Activated CD8-positive, alpha-beta memory T cell treated with anti-CD3 and anti-CD28 coated beads, Interleukin-2, amount 50 U/mL, for 1 hour (primary cell): ENCODE data around the gene ARPC1B.
"Not testable (repeated sequence)": the region's sequence is repeated elsewhere in the genome, so short reads cannot be mapped to it uniquely, and the experiment has no call there.

Experiments used
- DNase-seq: peaks from one replicate; pipeline ENCODE4 v3.0.0-alpha.2; 2020; ENCODE audit errors: extremely low read depth

Gene ARPC1B

DNA sequence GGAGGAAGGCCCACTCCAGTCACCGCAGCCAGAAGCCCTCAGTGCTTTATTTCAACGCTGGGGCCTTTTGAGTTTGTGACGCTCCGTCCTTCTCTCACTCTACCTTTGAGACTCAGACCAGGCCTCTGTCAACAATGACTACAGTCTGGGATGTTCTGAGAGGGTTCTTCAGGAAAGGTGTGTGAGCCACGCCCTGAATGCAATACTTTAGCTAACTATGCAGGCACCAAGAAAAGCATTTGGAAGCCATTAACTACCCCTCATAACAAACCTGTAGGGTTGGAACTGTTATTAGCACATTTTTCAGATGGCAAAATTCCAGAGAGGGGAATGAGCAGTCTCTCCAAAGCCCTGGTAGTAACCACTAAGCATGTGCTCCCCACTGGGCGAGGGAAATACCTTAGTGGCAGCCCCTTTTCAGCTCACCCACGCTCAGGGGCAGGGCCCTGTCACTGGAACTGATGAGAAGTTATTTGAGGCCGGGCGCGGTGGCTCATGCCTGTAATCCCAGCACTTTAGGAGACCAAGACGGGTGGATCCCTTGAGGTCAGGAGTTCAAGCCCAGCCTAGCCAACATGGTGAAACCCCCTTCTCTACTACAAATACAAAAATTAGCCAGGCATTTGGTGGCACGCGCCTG lies 5.7 kb upstream of the ARPC1B start:
- DNase-seq = no peak

DNA sequence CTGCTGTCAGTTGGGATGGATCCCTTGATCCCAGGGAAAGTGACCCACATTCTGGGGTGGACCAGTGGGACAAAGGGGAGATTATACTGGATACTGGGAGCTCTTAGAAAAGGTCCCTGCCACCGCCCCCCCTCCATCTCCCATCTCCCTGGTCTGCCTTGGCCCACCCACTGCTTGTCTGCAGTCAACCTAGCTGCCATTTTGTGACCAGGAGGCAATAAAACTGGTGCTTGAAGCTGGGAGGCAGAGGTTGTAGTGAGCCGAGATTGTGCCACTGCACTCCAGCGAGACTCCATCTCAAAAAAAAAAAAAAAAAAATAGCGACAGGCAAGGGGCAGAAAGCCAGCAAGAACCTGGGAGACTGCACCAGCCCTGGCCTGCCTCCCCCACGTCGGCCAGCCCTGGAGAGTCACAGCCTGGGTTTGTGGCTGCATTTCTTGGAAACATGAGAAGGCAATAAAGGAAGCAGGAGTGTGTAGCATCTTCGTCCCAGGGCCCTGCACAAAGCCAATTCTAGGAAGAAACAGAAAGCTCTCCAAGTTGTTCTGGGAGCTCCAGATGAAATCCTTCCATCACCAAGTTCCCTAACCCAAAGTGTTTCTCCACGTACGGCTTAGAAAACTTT lies 4.7 kb upstream of the ARPC1B start:
- no peak for DNase-seq

DNA sequence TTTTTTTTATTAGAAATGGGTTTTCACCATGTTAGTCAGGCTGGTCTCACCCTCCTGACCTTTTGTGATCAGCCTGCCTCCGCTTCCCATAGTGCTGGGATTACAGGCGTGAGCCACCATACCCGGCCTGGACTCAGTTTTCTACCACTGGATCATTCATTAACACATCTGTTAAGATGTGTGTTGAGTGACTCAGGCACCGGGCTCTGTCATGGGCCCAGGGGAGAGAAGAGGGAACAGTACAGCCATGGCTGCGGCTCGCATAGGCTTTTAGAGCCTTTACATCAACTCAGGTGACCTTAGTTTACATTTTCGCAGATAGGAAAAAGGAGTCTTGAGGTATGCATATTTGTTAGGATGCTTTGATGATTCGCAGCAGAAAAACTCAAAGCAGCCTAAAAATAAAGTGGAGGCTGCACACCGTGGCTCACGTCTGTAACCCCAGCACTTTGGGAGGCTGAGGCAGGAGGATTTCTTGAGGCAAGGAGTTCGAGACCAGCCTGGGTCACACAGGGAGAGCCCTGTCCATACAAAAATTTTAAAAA lies 3.1 kb upstream of the ARPC1B start:
- DNase-seq = no peak

DNA sequence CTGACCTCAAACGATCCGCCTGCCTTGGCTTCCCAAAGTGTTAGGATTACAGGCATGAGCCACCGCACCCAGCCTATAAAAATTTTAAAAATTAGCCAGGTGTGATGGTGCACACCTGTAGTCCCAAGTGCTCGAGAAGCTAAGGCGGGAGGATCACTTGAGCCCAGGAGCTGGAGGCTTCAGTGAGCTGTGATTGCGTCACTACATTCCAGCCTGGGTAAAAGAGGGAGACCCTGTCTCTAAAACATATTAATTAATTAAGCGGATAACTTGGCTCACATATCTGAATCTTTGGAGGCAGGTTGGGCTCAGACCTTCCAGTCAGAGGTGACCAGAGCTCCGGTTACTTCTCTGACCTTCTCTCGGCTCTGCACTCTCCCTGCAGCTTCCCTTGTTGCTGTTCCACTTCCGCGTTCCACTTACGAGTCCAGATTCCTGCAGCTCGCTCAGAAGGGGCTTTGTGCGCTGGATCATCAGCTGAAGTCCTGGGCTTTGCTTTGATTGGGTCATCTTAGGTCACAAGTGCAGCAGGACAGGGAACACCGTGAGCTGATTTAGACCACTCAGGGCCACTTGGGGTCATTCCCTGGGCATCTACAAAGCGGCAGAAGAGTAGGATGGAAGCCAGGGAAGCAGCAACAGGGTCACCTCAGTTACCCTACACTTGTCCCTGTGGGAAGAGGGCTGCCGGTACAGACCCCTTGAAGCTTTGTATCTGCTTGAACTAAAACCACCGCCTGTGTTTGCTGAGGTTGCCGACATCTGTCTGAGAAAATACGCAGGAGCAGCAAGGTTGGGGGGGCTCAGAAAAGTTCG lies 2.0 kb upstream of the ARPC1B start:
- DNase-seq = no peak

DNA sequence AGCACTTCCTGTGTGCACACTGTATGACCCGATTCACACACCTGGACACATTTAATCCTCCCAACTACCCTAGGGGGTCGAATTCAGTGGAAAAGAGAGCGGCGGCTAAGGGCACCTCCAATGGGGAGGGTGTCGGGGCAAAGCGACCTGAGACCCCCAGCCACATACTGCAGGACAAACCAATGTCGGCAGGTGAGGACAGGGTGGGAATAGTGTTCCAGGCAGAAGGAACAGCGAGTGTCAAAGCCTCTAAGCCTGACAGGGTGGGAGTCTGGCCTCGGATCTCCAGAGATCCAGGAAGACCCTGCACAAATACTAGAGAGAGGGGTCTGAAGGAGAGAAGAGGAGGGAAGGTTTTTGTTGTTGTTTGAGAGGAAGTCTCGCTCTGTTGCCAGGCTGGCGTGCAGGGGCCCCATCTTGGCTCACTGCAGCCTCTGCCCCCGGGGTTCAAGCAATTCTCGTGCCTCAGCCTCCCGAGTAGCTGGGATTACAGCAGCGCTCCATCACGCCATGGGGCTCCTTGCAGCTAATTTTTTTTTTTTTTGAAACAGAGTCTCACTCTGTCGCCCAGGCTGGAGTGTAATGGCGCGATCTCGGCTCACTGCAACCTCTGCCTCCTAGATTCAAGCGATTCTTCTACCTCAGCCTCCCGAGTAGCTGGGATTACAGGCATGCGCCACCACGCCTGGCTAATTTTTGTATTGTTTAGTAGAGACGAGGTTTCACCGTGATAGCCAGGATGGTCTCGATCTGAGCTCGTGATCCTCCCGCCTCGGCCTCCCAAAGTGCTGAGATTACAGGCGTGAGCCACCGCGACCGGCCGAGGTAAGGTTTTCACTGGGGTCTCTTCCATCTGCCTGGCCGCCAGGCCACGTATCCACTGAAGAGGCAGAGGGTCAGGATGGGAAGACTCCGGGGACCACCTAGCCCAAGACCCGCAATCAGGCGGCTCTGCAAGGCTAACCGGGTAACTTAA lies 1.2 kb upstream of the ARPC1B start:
- DNase-seq = no peak

DNA sequence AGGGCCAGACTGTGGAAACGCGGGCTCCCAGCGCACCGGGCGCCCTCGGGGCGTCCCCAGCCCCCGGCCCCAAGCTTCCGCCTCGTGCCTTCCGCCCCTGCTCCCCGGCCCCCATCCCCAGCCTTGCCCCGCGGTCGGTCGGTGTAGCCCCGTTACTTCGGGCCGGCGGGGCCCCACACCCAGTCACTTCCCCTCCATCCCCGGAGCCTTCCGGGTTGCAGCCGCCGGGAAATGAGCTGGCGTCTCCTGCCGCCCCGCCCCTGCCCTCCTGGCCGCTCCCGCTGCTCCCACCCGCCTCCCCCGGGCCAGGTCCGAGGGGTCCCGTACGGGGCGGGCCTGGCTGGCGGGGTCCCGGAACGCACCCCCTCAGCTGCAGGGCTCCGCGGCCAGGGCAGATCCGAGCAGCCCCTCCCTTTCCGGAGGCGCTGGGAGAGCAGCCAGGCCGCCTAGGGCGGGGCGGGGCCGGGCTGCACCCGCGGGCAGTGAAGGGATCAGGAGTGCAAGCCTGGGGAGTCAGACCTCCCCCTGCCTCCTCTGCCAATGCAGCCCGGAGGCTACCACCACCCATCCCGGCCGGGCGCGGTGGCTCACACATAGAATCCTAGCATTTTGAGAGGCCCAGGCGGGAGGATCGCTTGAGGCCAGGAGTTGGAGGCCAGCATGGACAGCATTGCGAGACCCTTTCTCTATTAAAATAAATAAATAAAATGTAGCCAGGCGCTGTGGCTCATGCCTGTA lies 709 bp downstream of the ARPC1B start:
- DNase-seq = no peak

DNA sequence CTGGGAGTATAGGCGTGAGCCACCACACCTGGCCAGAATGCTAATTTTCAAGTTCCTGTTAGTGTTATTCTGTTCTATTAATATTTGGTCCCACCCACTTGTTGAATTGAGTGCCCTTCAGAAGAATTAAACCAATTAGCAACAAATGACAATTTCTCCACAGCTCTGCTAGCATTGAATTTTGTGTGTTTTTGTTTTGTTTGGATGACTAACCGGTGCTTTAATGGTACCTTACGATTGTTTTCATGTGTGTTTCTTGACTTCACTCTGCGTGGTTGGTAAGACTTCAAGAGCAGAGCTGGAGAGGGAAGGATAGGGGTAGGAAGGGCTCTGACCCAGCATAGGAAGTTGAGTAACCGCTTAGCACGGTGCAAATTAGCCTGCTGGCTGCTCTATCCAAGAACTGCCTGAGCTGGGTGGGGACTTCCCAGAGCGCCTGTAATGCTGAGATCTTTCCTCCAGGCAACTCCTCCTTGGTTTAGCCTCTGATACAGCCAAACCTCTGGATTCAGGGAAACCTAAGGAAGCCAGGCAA lies 4.6 kb downstream of the ARPC1B start:
- no peak for DNase-seq

DNA sequence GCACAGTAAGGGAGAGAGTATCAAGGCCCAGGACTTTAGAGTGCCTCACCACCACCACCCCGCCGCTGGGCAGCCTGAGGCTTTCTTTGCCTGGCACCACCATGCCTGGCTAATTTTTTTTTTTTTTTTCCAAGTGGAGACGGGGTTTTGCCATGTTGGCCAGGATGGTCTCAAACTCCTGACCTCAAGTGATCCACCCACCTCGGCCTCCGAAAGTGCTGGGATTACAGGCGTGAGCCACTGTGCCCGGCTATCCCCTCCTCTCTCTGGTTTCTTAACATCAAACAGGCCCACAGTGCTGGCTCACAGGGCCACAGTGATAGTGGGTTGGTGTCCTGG lies 5.1 kb downstream of the ARPC1B start:
- not testable (repeated sequence) for DNase-seq

DNA sequence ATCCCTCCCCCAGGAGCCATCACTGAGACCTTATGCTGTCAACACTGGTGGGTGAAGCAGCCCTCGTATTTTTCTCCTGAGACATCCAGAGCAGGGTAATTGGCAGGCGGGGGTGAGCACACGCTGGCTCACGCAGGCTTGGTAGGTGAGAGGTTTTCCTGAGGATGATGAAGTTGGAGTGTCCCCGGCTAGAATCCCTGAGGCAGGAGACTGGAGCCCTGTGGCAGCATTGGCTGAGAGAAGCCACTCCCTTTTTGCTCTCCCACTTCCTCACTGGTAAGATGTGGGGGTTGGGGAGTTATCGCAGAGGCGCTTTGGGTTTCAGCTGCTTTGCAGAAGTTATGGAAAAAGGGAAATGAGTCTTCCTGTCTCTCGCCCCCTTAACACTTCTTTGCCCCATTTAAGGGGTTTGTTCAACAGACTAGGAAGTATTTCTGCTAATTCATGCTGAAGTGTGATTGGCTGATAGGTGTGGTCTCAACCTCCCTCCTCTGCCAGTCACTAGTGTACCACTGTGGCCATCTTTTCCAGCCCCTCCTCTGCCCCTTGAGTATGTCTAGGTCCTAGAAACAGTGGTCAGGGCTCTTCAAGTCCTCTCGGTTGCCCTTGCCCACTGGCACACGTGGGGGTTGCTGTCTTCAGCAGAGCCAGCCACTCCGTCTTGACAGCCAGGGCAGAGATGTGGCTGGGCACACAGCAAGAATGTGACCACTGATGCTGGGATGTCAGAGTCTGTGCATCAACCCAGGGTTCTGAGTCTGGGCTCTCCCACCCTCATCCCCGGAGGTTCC lies 5.7 kb downstream of the ARPC1B start:
- DNase-seq = no peak

DNA sequence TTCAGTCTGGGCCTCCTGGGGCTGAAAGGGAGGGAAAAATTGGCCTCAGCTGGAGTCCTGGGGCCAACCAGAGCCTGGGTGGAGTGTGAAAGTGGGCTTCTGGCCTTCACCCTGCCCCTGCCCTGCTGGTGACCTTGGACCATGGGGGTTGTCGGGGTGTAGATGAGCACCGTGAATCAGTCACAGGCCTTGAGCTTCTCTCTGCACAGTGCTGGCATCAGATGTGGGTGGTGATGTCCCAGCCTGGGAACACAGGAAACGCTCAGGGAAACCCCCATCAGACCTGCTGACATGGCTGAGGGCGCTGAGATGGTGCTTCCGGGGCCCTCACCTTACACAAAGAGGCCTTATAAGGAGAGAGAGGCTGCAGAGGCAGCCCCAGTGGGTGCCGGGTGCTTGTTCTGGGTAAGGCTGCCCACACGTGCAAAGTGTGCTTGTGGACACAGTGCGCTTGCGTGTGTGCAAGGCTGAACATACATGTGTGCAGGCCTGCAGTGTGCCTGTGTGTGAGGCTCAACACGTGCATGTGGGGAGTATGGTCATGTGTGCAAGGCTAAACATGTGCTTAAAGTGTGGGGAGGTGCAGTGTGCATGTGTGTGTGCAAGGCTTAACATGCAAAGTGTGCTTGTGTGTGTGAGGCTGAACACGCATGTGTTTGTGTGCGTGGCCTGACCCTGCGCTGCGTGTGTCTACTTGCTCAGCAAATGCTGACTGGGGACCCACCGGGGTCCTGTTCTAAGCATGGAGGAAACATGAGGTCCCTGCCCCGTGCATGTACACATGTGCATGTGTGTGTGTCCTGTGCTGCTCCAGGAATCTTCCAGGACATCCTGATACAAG lies 6.5 kb downstream of the ARPC1B start:
- peak; percentile 88 for DNase-seq

DNA sequence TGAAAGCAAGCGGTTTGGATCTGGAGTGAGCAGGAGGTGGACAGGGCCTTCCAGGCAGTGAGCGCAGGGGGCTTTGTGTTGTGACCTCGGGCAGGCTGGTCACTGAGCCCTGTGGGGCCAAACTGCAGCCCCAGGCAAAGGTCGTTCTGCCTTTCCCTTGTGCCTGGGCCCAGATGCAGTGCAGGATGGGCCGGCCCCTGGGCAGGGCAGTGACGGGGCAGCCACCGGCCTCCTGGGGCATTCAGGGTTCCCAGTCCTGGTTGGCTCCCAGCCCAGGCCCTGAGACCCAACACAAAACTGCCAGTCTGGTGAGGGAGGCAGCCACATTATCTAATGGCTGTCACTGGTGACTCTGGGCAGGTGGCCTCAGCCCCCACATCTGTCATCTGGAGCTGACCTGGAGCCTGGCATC lies 7.1 kb downstream of the ARPC1B start:
- DNase-seq = no peak

DNA sequence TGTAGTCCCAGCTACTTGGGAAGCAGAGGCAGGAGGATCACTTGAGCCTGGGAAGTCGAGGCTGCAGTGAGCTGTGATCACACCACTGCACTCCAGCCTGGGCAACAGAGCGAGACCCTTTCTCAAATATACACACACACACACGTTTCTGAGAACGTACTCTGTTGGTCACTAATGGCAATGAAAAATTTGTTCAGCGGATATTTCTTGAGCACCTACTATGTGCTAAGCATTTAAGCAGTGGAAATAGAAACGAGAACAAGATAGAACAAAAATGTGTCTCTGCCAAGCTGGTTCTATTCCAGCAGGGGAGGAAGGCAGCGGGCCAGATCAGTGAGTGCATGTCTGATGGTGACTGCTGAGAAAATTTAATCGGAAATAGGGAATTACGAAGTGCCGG lies 8.7 kb downstream of the ARPC1B start:
- DNase-seq = no peak

DNA sequence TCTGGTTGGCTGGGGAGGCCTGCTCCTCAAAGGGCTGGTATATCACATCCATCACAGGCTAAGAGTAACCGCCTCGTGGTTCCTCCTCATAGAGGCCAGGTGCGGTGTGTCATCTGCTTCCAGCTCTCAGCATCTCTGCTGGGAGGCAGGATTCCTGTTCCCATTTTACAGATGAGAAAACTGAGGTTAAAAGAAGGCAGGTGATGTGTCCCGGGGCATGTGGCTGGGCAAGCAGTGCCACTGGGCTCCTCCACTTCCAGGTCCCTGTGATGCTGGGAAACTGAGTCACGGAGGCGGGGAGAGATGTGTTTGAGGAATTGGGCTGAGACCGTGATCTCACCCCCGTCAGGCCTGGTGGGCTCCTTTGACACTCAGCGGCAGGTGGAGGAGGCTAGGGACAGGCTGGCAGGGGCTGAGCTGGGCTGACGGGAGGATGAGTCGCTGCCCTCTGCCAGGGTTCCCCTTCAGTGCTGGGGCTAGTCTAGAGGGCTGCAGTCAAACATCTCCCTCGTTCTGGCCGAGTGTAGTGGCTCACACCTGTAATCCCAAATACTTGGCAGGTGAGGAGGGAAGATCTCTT lies 9.4 kb downstream of the ARPC1B start:
- no peak for DNase-seq

DNA sequence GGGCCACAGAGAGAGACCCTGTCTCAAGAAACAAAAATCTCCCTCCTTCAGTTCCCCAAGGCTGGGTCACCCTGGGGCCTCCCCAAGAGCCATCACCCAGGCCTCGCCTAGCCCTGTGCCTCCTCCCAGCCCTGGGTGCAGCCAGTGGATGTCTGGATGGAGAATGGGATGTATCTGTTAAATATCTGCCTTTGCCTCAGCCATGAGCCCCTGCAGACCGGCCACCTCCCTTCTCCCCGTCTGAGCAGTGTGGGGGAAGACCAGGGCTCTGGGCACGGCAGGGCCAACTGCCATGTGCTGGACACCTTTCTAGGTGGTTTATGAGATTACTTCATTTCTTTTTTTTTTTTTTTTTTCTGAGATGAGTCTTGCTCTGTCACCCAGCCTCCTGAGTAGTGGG lies 10.0 kb downstream of the ARPC1B start:
- DNase-seq = no peak

DNA sequence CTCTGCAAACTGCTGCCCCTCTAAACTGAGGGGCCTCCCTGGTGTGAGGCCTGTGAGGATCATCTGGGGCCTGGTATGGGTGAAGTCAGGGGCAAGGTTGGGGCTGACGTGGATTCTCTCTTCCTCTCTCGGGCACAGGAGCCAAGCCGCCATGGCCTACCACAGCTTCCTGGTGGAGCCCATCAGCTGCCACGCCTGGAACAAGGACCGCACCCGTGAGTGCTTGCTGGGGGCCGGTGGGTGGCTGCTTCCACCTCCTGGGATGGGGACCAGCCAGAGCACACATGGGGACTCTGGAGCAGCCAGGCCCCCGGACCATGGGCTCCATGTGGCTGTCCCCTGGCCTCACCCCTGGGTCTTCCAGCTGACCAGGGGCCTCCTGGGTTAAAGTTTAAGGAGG lies 11.0 kb downstream of the ARPC1B start:
- no peak for DNase-seq

DNA sequence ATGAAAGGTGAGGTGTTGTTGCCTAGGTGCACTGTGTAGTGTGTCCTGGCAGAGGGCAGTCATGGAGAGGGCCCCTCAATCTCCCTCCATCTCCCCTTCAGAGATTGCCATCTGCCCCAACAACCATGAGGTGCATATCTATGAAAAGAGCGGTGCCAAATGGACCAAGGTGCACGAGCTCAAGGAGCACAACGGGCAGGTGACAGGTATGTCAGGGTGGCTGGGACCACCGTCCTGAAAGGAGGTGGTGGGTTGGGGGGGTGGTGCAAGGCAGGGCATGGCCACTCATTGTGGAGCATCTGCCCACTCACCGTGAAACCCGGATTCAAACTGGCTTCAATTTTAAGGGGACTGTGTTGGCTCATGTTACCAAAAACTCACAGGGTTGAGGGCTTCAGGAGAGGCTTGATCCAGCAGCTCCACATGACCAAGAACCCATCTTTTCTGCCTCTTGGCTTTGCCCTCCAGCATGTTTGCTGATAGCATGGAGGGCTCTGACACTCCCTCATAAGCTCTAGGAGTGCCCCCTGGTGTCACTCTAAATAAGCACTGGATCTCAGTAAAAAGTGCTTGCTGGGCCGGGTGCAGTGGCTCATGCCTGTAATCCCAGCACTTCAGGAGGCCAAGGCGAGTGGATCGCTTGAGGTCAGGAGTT lies 12.2 kb downstream of the ARPC1B start:
- DNase-seq = no peak

DNA sequence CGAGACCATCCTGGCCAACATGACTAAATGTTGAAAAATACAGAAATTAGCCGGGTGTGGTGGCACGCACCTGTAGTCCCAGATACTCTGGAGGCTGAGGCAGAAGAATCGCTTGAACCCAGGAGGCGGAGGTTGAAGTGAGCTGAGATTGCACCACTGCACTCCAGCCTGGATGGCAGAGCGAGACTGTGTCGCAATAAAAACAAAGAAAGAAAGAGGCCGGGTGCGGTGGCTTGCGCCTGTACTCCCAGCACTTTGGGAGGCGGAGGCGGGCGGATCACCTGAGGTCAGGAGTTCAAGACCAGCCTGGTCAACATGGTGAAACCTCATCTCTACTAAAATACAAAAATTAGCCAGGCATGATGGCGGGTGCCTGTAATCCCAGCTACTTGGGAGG lies 12.7 kb downstream of the ARPC1B start:
- DNase-seq = not testable (repeated sequence)

DNA sequence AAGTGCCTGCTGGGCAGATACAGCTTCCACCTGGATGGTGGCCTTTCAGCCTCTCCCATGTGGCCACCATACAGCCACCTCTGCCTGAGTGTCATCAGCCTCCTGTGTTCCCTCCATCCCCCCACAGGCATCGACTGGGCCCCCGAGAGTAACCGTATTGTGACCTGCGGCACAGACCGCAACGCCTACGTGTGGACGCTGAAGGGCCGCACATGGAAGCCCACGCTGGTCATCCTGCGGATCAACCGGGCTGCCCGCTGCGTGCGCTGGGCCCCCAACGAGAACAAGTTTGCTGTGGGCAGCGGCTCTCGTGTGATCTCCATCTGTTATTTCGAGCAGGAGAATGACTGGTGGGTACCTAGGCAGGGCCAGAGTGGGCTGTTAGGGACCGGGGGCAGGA lies 13.4 kb downstream of the ARPC1B start:
- no peak for DNase-seq
